CD1c-positive myeloid dendritic cell (primary cell): ENCODE measurements around the gene ACTL9.
"Not testable (repeated sequence)": the region's sequence is repeated elsewhere in the genome, so short reads cannot be mapped to it uniquely, and the experiment has no call there.

Source experiments
- DNase-seq: peaks from one replicate; pipeline ENCODE4 v3.0.0-alpha.2; 2016; ENCODE audit errors: extremely low spot score

The ACTL9 gene

GRCh38 chr19:8698433-8699063 is at the start of gene ACTL9:
Gene ACTL9 (minus strand): TSS chr19:8698795. CDS start chr19:8698701, 94 bp downstream.
- no peak for DNase-seq

GRCh38 chr19:8739291-8740065 is 40.9 kb upstream of the ACTL9 start:
- DNase-seq, result not testable (repeated sequence)

GRCh38 chr19:8738377-8738776 is 39.8 kb upstream of the ACTL9 start:
- DNase-seq, result no peak

GRCh38 chr19:8731428-8732169 is 33.0 kb upstream of the ACTL9 start:
- no peak for DNase-seq

- no peak for DNase-seq
Observed at GRCh38 chr19:8724276-8724675, 25.7 kb upstream of the ACTL9 start.

- no peak for DNase-seq
Observed at GRCh38 chr19:8722032-8722431, 23.4 kb upstream of the ACTL9 start.

- DNase-seq, result no peak
Observed at GRCh38 chr19:8721334-8721733, 22.7 kb upstream of the ACTL9 start, which contains the start of gene OR2Z1. Gene OR2Z1 (plus strand): TSS chr19:8721634. CDS start chr19:8731029, 9,395 bp downstream.

- not testable (repeated sequence) for DNase-seq
Observed at GRCh38 chr19:8710337-8710736, 11.7 kb upstream of the ACTL9 start.

- DNase-seq, result no peak
Observed at GRCh38 chr19:8705742-8706141, 7.1 kb upstream of the ACTL9 start.

- not testable (repeated sequence) for DNase-seq
Observed at GRCh38 chr19:8705304-8705703, 6.7 kb upstream of the ACTL9 start.

GRCh38 chr19:8703223-8703622 is 4.6 kb upstream of the ACTL9 start:
- DNase-seq, result no peak

- DNase-seq, result peak; percentile 62
Observed at GRCh38 chr19:8702350-8702749, 3.8 kb upstream of the ACTL9 start.

GRCh38 chr19:8700956-8701355 is 2.4 kb upstream of the ACTL9 start:
- no peak for DNase-seq

- no peak for DNase-seq
Observed at GRCh38 chr19:8699908-8700307, 1.3 kb upstream of the ACTL9 start.

GRCh38 chr19:8697671-8698432 is 743 bp downstream of the ACTL9 start:
- no peak for DNase-seq

GRCh38 chr19:8696993-8697392 is 1.6 kb downstream of the ACTL9 start:
- DNase-seq, result no peak

GRCh38 chr19:8695911-8696310 is 2.7 kb downstream of the ACTL9 start:
- no peak for DNase-seq

- DNase-seq, result no peak
Observed at GRCh38 chr19:8695501-8695900, 3.1 kb downstream of the ACTL9 start.

- DNase-seq, result no peak
Observed at GRCh38 chr19:8690753-8691539, 7.6 kb downstream of the ACTL9 start.

GRCh38 chr19:8688930-8689329 is 9.7 kb downstream of the ACTL9 start:
- no peak for DNase-seq

GRCh38 chr19:8686549-8686948 is 12.0 kb downstream of the ACTL9 start:
- DNase-seq, result peak; percentile 36
